PC-9 (cell line): ENCODE measurements around the gene GPC5.

ENCODE experiments used
- CTCF ChIP-seq: fragments of 200-600 bp; sonication (generic); conservative IDR thresholded peaks from 2 replicates; pipeline ENCODE4 v1.6.1; 2017; ENCODE audit warnings: mixed run types, antibody characterized with exemption, mild to moderate bottlenecking, moderate library complexity
- EZH2 ChIP-seq: fragments of 200-600 bp; sonication (generic); IDR thresholded peaks from 2 replicates; pipeline ENCODE4 v1.8.0; 2017; ENCODE audit warnings: antibody characterized with exemption, low read depth

GRCh38 chr13:92873029-92873428 lies 1474.6 kb downstream of the GPC5 start:
- TF ChIP-seq EZH2 (no peak), CTCF (no peak)
